ENCODE data around the gene TECTA.
"Not testable (repeated sequence)": the region's sequence is repeated elsewhere in the genome, so short reads cannot be mapped to it uniquely, and the experiment has no call there.

TECTA gene

GRCh38 chr11:121154486-121155314 is 53.7 kb downstream of the TECTA start:
- Histone ChIP-seq H3K27ac (no peak overlapping the region), H3K4me3 (no peak overlapping the region)

- no peak overlapping the region for H3K4me3 ChIP-seq
- no peak overlapping the region for H3K27ac ChIP-seq
Observed at GRCh38 chr11:121157756-121158155, 56.7 kb downstream of the TECTA start.

GRCh38 chr11:121159741-121160140 is 58.7 kb downstream of the TECTA start:
- Histone ChIP-seq H3K27ac (no peak overlapping the region), H3K4me3 (no peak overlapping the region)

- Histone ChIP-seq H3K27ac (no peak overlapping the region), H3K4me3 (no peak overlapping the region)
Observed at GRCh38 chr11:121161349-121161917, 60.4 kb downstream of the TECTA start.

- Histone ChIP-seq H3K4me3 (no peak overlapping the region), H3K27ac (no peak overlapping the region)
Observed at GRCh38 chr11:121163658-121164308, 62.7 kb downstream of the TECTA start.

GRCh38 chr11:121177629-121178028 is 76.6 kb downstream of the TECTA start:
- not testable (repeated sequence) for H3K27ac ChIP-seq

GRCh38 chr11:121179306-121179705 is 78.3 kb downstream of the TECTA start:
- H3K27ac ChIP-seq = no peak overlapping the region
- no peak overlapping the region for H3K4me3 ChIP-seq

More at GRCh38 chr11:121177629-121178028, 76.6 kb downstream of the TECTA start:
- not testable (repeated sequence) for H3K4me3 ChIP-seq

- Histone ChIP-seq H3K27ac (no peak overlapping the region), H3K4me3 (no peak overlapping the region)
Observed at GRCh38 chr11:121180183-121180582, 79.1 kb downstream of the TECTA start.

- Histone ChIP-seq H3K4me3 (no peak overlapping the region), H3K27ac (no peak overlapping the region)
Observed at GRCh38 chr11:121188776-121189175, 87.7 kb downstream of the TECTA start.

- Histone ChIP-seq H3K27ac (no peak overlapping the region), H3K4me3 (no peak overlapping the region)
Observed at GRCh38 chr11:121191818-121192217, 90.8 kb downstream of the TECTA start.

- no peak overlapping the region for H3K4me3 ChIP-seq
- no peak overlapping the region for H3K27ac ChIP-seq
Observed at GRCh38 chr11:121194731-121195596, 93.9 kb downstream of the TECTA start.

GRCh38 chr11:121198491-121198890 is 97.4 kb downstream of the TECTA start:
- H3K4me3 ChIP-seq = no peak overlapping the region
- H3K27ac ChIP-seq = no peak overlapping the region

- Histone ChIP-seq H3K27ac (no peak overlapping the region), H3K4me3 (no peak overlapping the region)
Observed at GRCh38 chr11:121199516-121199915, 98.5 kb downstream of the TECTA start.

GRCh38 chr11:121206810-121207209 is 105.8 kb downstream of the TECTA start:
- no peak overlapping the region for H3K27ac ChIP-seq
- H3K4me3 ChIP-seq = no peak overlapping the region

- no peak overlapping the region for H3K4me3 ChIP-seq
- H3K27ac ChIP-seq = no peak overlapping the region
Observed at GRCh38 chr11:121207485-121208115, 106.6 kb downstream of the TECTA start.

GRCh38 chr11:121210445-121211080 is 109.5 kb downstream of the TECTA start:
- Histone ChIP-seq H3K27ac (no peak overlapping the region), H3K4me3 (no peak overlapping the region)

GRCh38 chr11:121211626-121212025 is 110.6 kb downstream of the TECTA start:
- Histone ChIP-seq H3K27ac (no peak overlapping the region), H3K4me3 (no peak overlapping the region)

- no peak overlapping the region for H3K27ac ChIP-seq
Observed at GRCh38 chr11:121212536-121213361, 111.7 kb downstream of the TECTA start.

More at GRCh38 chr11:121212536-121213361, 111.7 kb downstream of the TECTA start:
- H3K4me3 ChIP-seq = no peak overlapping the region

Data from skin epidermis (tissue), 12 donors.